Upper lobe of right lung (tissue), 1 donor: ENCODE measurements around the gene CTRB2. TPM values are rescaled to one million over a fixed set of nuclear protein-coding genes. Genes with fewer than 3 reads are reported as not detected.

Source experiments
- ATAC-seq: fragments of 200-7000 bp; cut with Tn5 transposase; one replicate; pipeline ENCODE4 v1.9.1; 2020; ENCODE audit warnings: mild to moderate bottlenecking, moderate library complexity
- DNase-seq: peaks from one replicate; pipeline ENCODE4 v3.0.0-alpha.2; 2020
- H3K27ac ChIP-seq: fragments of 200-600 bp; one replicate; pipeline ENCODE4 v1.8.0; 2022
- H3K27me3 ChIP-seq: fragments of 200-600 bp; one replicate; pipeline ENCODE4 v1.8.0; 2022; ENCODE audit warnings: mild to moderate bottlenecking
- H3K36me3 ChIP-seq: fragments of 200-600 bp; one replicate; pipeline ENCODE4 v1.8.0; 2022
- H3K4me1 ChIP-seq: fragments of 200-600 bp; one replicate; pipeline ENCODE4 v1.8.0; 2022
- H3K4me3 ChIP-seq: fragments of 200-600 bp; one replicate; pipeline ENCODE4 v1.8.0; 2022; ENCODE audit warnings: mild to moderate bottlenecking
- H3K9me3 ChIP-seq: fragments of 200-600 bp; one replicate; pipeline ENCODE4 v1.8.0; 2022
- CTCF ChIP-seq: fragments of 200-600 bp; IDR thresholded peaks from one replicate; pipeline ENCODE4 v1.8.0; 2022; ENCODE audit warnings: antibody characterized with exemption
- intact Hi-C: fragments of 100-400 bp; cut with DNase I; formaldehyde crosslinking; loops from one replicate; pipeline ENCODE4 v1.11.0; 2022
- long read RNA-seq: library from polyadenylated mRNA; unstranded; transcript quantifications from one replicate; pipeline ENCODE4 v2.0.0, GENCODE V29; 2021
- total RNA-seq: library from RNA; stranded (reverse); fragmentation: NEBNext Ultra II Directional; extraction: Animal tissue kit (Norgen Biotek cat#: 25700); gene quantifications from one replicate; pipeline ENCODE4 v1.2.1, GENCODE V29; 2021
- donor health status: DM: no; HTN: yes; CAD: no; lungs with severe emphysema.

CTRB2 gene
- 0.78 TPM for total RNA-seq
- long read RNA-seq: 0 reads

GRCh38 chr16:75206749-75207451 lies at the start of gene CTRB2:
Gene CTRB2 (minus strand): TSS chr16:75207161. CDS start chr16:75207141, 20 bp downstream.
- Histone ChIP-seq H3K4me1 (no peaks in the 10 kb centered on the region), H3K9me3 (no peaks in the 10 kb centered on the region), H3K4me3 (no peak within 1 kb of the TSS), H3K27me3 (no peaks in the 10 kb centered on the region), H3K36me3 (no peaks in the 10 kb centered on the region), H3K27ac (no peak within 1 kb of the TSS)
- ATAC-seq: no peak
- intact Hi-C loops: loop anchor here (2.0 kb wide), 1 partner anchor 18 kb away; no protein-coding TSS in a partner anchor
- DNase-seq: no peak
- no peak for TF ChIP-seq CTCF

- intact Hi-C loops: no loop called here
- no peak overlapping the region for H3K4me3 ChIP-seq
- peak overlapping the region; percentile 81 for H3K27ac ChIP-seq
- DNase-seq (peak; percentile 70), ATAC-seq (peak; percentile 2)
- peaks cover 75% of the 10 kb centered on the region for H3K4me1 ChIP-seq
- no peaks in the 10 kb centered on the region for H3K36me3 ChIP-seq
- no peak for TF ChIP-seq CTCF
- H3K9me3 ChIP-seq: no peaks in the 10 kb centered on the region
- H3K27me3 ChIP-seq: no peaks in the 10 kb centered on the region
These were observed 49.2 kb upstream of the CTRB2 start for GRCh38 chr16:75256059-75256571.

GRCh38 chr16:75254359-75254837 lies 47.4 kb upstream of the CTRB2 start:
- H3K36me3 ChIP-seq: no peaks in the 10 kb centered on the region
- H3K4me1 ChIP-seq: peaks cover 80% of the 10 kb centered on the region
- no peak overlapping the region for H3K4me3 ChIP-seq
- peak; percentile 70 for DNase-seq
- no peaks in the 10 kb centered on the region for H3K27me3 ChIP-seq
- peak overlapping the region; percentile 81 for H3K27ac ChIP-seq
- intact Hi-C loops: loop anchor here (5.0 kb wide), 1 partner anchor 128 kb away; no protein-coding TSS in a partner anchor
- H3K9me3 ChIP-seq: no peaks in the 10 kb centered on the region
- no peak for TF ChIP-seq CTCF
- ATAC-seq: peak; percentile 52

- no peak for ATAC-seq
- H3K4me1 ChIP-seq: peaks cover 87% of the 10 kb centered on the region
- H3K27me3 ChIP-seq: no peaks in the 10 kb centered on the region
- no peaks in the 10 kb centered on the region for H3K9me3 ChIP-seq
- H3K4me3 ChIP-seq: peak overlapping the region; percentile 5
- intact Hi-C loops: loop anchor here (5.0 kb wide), 1 partner anchor 129 kb away; no protein-coding TSS in a partner anchor
- DNase-seq: peak; percentile 63
- no peak for TF ChIP-seq CTCF
- peak overlapping the region; percentile 81 for H3K27ac ChIP-seq
- H3K36me3 ChIP-seq: no peaks in the 10 kb centered on the region
These were observed 46.3 kb upstream of the CTRB2 start for GRCh38 chr16:75252946-75253911.

GRCh38 chr16:75252049-75252864 lies 45.3 kb upstream of the CTRB2 start:
- no peak for TF ChIP-seq CTCF
- DNase-seq (no peak), ATAC-seq (no peak)
- peaks cover 87% of the 10 kb centered on the region for H3K4me1 ChIP-seq
- intact Hi-C loops: loop anchor here (5.0 kb wide), 1 partner anchor 130 kb away; no protein-coding TSS in a partner anchor
- peak overlapping the region; percentile 28 for H3K4me3 ChIP-seq
- H3K9me3 ChIP-seq: no peaks in the 10 kb centered on the region
- H3K27me3 ChIP-seq: no peaks in the 10 kb centered on the region
- no peaks in the 10 kb centered on the region for H3K36me3 ChIP-seq
- peak overlapping the region; percentile 81 for H3K27ac ChIP-seq
